Limb (tissue), 2 donors: ENCODE results near the gene SEC31B.

Experiments
- DNase-seq, 2 donors: peaks; one replicate each; pipeline ENCODE4 v3.0.0-alpha.2; 2016; ENCODE audit errors: extremely low spot score in 2 of 2

Gene SEC31B

GRCh38 chr10:100529475-100530298 lies 10.0 kb upstream of the SEC31B start, which contains the start of gene NDUFB8:
TSS of gene NDUFB8 (minus strand) at chr10:100529871. CDS start at chr10:100529851, 20 bp downstream.
- DNase-seq, result peak; percentile 92 to 94

GRCh38 chr10:100528921-100529474 lies 9.3 kb upstream of the SEC31B start:
- DNase-seq, result peak; percentile 33 to 70

DNA sequence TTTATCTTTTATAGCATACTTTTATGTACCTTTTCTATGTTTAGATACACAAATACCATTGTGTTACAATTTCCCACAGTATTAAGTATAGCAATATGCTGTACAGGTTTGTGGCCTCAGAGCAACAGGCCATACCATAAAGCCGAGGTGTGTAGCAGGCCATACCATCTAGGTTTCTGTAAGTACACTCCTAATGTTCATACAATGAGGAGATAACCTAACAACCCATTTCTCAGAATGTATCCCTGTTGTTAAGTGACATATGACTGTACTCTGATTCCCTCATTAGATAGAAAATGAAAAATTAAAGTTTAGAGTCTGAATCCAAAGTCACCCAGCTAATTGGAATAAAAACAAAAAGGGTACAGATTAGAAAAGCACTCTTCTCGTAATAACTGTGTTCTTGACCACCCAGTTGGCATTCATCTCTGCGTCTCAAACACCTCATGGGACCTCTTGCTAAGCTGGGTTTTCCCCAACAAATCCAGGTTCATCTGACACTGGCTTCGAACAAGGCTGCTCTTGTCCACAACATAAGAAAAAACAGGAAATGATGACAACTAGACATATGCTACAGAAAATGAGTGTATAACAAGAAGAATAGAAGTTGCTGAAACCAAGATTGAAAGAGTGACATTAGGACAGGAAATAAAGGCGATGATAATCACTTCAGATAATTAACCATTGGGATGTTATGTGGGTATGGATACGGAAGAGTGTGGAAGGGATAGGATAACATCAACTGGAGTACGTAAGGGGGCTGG lies 8.6 kb upstream of the SEC31B start:
- no peak for DNase-seq

- DNase-seq, result no peak
Measured at GRCh38 chr10:100524638-100525037, 5.0 kb upstream of the SEC31B start.

DNA sequence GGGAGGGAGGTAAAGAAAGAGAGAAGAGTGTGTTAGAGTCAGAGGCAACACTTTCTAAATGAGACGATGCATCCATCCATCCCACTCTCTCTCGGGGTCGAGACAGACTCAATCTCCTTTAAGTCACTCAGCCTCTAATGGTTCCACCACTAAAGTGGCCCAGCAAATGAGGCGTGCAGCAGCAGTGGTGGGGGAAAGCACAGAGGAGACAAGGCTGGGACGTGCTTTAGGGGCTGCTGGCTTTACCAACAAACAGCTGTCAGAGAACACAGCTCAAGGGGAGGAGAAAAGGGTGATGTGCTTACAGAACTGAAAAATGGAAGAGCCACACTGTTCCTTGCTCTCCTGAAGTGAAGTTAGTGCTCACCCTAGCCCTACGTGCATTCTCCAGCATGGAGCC lies 4.5 kb upstream of the SEC31B start:
- DNase-seq, result no peak

DNA sequence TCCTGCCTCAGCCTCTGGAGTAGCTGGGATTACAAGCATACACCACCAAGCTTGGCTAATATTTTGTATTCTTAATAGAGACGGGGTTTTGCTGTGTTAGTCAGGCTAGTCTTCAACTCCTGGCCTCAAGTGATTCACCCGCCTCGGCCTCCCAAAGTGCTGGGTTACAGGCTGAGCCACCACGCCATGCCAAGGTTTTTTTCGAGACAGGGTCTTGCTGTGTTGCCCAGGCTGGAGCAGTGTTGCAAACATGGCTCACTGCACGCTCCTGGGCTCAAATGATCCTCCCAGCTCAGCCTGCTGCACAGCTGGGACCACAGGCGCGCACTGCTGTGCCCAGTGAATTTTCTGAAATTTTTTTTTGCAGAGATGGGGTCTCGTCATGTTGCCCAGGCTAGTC lies 3.3 kb upstream of the SEC31B start:
- no peak for DNase-seq

DNA sequence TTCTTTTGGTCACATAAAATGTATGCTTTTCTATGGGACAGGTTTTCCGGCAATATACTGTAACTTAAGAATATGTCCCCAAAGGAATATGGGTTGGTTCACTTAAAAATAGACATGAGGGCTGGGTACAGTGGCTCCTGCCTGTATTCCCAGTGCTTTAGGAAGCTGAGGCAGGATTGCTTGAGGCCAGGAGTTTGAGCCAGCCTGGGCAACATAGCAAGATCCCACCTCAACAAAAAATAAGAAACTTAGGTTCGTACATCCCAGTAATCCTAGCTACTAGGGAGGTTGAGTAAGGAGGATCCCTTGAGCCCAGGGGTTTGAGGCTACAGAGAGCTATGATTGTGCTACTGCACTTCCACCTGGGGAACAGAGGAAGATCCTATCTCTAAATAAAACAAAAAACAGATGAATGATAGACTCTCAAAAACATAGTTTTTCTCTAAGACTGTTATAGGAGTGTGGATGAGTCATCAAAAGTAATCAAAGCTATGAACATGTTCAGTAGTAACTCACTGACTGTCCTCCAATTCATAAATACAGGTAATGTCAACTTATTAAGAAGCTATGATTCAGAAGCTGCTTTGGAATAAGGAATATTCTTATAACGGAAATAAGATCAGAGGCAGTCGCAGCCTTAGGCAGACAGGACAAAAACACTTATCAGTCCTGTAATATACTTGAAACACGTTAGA lies 2.6 kb upstream of the SEC31B start:
- DNase-seq, result no peak

- DNase-seq, result no peak
Measured at GRCh38 chr10:100520811-100521210, 1.1 kb upstream of the SEC31B start.

DNA sequence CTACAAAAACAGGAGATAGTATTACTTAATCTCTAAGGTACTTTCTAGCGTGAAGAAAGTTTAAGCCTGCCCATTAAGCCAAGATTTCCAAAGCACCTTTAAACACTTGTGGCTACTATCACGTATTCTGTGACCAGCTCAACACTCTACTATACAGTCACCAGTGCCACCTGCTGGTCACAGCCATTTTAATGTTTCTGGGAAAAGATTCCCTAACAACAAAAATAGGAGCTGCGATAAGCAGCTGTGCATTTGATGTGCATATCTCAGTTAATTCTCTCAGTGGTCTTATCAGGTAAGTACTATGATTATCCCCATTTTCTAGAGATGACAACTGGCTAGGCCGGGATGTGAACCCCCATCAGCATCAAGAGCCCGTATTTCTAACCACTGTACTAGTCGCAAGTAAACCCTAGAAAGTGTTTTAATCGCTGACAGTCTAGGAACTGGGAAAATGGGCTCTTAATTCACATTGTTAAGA lies 860 bp downstream of the SEC31B start:
- peak; percentile 56 to 76 for DNase-seq

DNA sequence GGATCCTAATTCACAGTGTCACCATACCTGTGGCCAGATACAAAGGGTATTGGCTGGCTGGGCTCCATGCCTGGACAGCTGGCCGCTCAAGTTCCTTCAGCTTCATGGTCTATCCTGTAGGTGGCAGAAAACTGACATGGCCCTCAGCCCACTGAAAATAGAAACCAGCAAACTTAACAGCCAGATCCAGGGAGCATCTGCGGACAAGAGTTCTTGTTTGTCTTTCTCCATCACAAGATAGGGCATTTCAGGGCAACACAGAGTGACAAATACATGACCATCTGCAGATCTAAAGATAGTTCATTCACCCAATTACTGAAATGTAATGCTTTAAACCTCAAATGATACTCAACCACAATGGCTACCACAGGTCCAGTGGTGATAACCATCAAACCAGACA lies 2.8 kb downstream of the SEC31B start:
- no peak for DNase-seq

GRCh38 chr10:100515612-100516011 lies 4.0 kb downstream of the SEC31B start:
- DNase-seq, result no peak

DNA sequence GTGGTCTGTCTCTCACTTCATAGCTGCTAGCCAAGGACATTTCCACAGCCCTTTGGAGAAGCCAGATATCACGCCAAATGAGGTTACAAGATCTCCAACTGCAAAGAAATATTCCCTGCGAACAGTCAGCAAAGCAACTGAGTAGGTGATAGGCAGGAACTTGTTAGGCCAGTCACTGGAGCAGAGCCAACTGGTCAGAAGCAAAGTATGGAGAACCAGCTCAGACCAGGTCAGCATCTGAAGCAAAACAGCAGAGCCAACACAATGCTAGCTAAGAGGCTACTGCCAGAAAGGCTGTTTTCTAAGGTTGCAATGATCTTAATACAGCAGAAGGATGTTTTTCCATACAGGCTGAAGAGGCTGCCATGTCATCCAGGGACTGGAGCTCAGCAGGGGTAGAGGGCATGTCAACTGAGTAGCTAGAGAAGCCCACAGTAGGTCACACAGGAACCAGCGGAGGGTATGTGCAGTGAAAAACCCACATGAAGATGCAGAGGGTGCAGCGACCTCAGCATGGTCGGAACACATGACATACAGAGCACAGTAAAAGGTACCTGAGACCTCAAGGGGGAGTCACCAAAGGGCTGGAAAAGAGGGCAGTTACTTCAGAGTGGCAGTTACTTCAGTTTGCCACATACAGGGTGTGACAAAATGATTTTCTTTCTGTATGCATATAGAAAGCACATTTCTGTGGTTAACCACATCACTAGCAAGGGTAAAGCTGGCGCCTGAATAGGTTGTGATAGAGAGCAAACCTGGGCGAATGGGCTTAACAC lies 8.9 kb downstream of the SEC31B start:
- no peak for DNase-seq

DNA sequence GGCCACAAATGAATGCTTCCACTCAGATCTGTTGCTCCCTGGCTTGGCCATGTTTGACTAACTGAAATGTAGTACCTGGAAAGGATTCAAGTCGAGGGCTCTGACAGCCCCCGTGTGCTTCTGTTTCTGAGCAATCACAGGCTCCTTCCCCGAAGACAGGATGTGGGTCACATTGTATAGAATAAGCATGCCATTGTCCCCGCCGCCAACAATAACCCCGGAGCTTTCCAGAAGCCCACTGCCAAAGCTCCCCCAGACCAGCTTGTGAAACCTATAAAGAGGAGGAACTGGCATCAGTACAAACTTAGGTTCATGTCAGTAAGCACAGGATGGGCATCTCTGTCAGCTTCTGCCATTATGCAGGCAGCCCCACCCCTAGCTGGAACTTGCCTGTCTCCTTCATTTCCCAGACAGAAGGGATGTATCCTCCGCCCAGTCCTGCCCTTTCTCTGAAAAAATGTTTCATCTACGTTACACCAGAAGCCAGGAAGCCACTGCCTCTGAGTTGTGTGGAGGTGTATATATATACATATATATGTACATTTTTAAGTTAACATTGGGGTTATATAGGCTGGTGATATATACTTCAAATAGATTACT lies 10.3 kb downstream of the SEC31B start:
- no peak for DNase-seq

DNA sequence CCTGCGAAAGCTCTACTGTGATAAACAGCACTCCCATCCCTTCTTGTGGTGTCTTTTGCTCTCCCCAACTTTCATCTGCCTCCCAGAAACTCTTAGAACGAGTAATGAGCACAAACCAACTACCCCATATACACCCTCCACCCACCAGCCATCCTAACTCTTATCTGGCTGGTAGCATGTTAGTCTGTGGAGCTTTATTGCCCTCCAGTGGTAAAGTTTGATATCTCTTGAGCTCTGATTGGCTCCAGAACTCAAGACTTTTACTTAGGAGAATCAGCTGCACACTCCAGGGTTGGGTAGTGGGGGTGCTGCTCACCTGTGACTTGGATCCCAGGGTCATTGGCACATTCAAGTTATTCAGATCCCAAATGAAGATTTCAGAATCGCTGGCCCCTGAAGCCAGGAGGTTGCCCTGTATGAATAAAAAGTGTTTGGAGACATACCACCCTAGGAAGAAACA lies 10.9 kb downstream of the SEC31B start:
- no peak for DNase-seq

DNA sequence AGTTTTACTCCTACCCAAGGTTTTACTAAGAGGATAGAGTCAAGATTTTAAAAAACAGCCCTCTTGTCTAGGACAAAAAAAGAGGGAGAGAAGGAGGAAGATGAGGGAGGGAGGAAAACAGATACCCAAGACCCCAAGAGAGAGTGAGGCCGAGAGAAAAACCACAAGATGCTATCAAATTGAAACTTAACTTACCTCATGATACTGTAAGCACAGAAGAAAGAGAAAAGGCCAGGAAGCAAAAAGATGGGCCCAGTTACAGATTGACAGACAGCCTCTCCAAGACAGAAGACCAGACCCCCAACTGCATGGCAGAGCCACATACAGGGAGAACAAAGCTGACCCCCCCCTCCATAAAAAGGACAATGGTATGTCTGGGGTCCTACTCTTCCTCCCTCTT lies 11.4 kb downstream of the SEC31B start:
- DNase-seq, result no peak

GRCh38 chr10:100507357-100507732 lies 12.3 kb downstream of the SEC31B start:
- no peak for DNase-seq

GRCh38 chr10:100506596-100507356 lies 12.9 kb downstream of the SEC31B start:
- DNase-seq, result no peak

- DNase-seq, result no peak
Measured at GRCh38 chr10:100505164-100505563, 14.5 kb downstream of the SEC31B start.

- no peak for DNase-seq
Measured at GRCh38 chr10:100504096-100504495, 15.6 kb downstream of the SEC31B start.
